Stimulated activated CD4-positive, alpha-beta T cell treated with anti-CD3 and anti-CD28 coated beads, Interleukin-15, amount 100 ng/mL, for 24 hours (primary cell): Measurements from ENCODE around the gene DPP6.
A peak's percentile ranks its signal among the peaks of the same experiment; 100 is the strongest.
"Not testable (repeated sequence)": the region's sequence is repeated elsewhere in the genome, so short reads cannot be mapped to it uniquely, and the experiment has no call there.

Experiments
- DNase-seq: peaks from one replicate; pipeline ENCODE4 v3.0.0-alpha.2; 2020

DPP6 gene

DNA sequence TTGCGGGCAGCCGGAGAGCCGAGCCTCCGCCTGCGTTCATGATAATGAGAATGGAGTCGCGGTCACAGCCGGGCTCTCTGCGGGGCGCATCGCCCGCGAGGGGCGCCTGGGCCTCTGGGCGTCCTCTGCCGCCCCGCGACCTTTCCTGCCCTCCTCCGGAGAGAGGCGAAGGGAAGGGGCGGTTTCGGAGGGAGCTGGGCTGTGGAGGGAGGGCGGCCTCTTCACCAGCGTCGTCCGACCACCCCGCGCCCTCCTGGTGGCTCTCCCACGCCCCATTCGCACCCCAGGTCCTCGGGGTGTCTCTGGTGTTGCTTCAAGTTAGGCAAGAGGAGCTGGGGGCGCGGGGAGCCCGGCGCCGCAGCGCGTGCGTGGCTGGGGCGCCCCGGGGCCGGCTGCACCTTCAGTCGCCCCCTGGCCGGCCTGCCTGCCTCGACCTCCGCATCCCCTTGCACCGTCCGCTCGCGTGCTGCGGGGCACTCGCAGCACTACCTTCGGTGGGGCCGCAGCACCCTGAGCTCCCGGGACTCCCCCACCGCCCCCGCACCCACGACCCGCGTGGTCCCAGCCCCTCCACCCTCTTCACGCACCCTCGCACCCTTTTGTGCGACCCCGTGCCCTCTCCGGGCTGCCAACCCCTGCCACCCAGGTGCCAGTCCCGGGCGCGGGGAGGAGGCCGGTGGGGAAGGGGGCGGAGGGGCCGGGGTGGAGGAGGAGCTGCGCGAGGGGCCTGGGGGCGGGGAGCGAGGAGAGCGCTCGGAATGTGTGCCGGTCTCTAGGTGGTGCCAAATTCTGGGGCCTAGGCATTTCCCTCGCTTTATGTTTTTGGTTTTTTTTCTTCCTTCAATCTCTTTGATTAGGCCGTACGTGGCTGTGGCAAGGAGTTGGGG is at the start of gene DPP6:
TSS of gene DPP6 (plus strand) at position 756 of the 887 bp plus-strand sequence.
- not testable (repeated sequence) for DNase-seq

DNA sequence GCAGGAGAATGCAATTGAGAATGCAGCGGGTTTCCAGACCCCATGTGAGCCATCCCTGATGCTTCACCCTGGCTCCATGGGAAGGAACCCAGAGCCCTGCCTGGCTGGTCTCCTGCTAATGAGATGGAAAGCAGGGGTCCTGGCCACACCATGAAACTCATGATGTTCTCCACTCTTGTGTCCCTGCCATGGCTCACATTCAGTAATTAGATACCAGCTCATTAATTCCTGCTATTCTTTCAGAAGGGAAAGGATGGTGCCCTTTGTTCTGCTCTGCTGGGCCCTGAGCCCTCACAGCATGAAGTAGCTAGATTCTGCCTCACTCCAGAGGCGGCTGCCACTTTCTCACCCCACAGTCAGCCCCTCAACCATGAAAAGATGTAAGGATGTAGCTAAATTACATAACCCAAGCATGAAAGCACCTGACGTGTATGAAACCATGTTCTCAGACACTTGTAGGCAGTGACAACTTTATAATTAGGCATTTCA is 42.7 kb upstream of the DPP6 start:
- not testable (repeated sequence) for DNase-seq

GRCh38 chr7:154010726-154011568 is 41.3 kb upstream of the DPP6 start:
- DNase-seq: not testable (repeated sequence)

GRCh38 chr7:154012800-154013199 is 39.4 kb upstream of the DPP6 start:
- DNase-seq: not testable (repeated sequence)

DNA sequence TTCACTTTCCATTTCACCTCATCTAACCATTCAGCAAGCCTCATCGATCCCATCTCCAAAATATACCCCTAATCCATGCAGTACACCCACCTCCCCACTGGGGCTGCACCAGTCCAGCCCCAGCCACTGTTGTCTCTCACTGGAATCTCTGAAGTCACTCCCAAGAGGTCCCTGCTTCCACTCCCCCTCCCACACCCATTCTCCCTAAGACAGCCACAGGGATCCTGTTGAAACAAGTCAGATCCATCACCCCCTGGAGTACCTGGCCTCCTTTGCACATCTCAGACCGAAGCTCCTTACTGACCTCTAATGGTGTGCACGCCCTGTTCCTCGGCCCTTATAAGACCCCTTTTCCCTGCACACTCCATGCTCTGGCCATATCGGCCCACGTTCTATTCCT is 36.6 kb upstream of the DPP6 start:
- DNase-seq: not testable (repeated sequence)

DNA sequence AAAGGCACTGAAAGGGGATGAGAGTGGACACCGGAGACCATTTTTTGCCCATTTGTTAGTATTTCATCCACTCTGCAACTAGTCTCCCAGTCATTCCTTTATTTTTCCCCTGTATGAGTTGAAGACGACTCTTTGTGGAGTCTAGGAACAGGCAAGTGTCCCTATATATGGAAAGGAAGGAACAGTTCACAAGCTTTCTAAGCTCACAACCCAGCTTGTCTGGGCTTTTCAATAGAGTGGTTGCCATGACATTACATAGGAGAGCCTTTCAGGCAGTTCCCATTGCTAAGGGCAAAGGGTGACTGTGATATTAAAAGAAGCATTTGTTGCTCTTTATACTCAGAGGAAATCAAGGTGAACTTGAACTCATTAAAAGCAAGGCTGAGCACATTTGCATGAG is 33.8 kb upstream of the DPP6 start:
- DNase-seq: not testable (repeated sequence)

GRCh38 chr7:154027805-154028204 is 24.4 kb upstream of the DPP6 start:
- not testable (repeated sequence) for DNase-seq

DNA sequence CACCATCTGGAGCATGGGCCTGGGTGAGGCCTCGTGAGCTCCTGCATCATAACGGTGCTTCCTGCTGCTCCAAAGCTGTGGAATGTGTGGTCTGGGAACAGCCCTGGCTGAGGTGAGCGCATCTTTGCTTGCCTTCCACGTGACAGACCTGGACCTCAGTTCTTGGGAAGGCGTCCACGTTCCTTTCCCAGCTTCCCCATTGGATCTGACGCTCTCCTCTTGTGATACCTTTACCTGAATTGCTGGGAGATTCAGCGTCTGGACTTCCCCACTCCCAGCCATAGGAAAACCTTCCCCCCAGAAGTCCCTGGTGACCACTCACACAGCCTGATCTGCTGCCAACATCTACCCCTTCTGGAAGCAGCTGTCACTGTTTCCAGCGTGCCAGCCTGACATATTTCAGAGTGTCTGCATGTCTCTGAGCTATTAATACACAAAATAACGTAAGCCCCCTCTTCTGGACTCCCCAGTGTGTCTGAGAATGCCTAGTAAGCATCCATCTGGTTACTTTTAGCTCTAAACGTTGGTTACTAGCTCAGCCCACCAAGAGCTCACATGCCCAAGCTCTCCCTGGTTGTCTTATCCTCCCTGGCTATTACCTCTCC is 21.6 kb upstream of the DPP6 start:
- DNase-seq: not testable (repeated sequence)

DNA sequence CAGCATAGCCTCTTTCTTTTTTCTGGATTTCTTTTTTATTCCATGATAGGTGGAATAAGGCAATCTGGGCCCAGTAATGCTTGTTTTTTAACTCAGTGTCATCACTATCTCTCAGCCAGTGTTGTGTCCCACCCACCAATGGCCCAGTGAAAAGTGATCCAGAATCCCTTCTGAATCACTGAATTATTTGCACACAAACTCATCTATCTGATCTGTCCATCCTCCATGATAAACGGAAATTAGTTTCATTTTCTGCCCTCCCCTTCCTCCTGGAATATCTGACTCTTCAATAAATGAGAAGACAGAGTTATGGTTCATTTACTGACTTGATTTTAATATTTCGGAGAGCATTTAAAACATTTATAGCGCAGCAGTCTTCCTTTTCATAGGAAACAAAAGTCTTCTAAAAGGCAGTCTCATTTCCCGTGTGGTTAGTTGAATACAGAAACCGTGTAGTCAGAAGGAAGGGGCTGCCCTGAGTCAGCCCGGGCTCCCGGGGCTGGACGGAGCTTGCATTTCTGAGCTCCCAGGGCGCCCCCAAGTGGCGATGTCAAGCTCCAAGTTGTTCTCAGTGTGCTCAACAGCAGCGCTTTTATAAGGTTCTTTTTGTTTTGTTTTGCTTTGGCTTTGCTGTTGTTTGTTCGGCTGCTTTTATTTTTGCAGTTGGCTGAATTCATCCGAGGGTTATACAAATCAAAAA is 12.6 kb upstream of the DPP6 start:
- DNase-seq: peak; percentile 58

DNA sequence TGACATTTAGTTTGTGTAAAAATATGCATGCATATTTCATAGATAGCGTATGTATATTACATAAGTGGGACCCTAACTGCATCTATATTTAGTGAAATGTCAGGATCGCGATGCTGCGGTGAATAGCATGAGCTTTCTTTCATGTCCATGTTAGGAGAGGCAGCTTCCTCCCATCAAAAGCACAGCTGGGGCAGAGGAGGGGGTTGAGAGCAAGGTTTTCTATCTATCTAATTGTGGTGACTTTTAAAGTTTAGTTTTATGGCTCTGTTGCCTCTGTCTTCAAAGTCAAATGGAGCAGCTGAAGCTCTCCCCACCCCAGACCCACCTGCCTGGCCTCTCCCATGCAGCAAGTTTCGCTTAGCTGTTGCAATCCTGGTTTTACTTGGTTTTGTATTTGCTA is 1.8 kb upstream of the DPP6 start:
- DNase-seq: not testable (repeated sequence)

- DNase-seq: not testable (repeated sequence)
Observed at GRCh38 chr7:154051006-154051642, 1.1 kb upstream of the DPP6 start.

DNA sequence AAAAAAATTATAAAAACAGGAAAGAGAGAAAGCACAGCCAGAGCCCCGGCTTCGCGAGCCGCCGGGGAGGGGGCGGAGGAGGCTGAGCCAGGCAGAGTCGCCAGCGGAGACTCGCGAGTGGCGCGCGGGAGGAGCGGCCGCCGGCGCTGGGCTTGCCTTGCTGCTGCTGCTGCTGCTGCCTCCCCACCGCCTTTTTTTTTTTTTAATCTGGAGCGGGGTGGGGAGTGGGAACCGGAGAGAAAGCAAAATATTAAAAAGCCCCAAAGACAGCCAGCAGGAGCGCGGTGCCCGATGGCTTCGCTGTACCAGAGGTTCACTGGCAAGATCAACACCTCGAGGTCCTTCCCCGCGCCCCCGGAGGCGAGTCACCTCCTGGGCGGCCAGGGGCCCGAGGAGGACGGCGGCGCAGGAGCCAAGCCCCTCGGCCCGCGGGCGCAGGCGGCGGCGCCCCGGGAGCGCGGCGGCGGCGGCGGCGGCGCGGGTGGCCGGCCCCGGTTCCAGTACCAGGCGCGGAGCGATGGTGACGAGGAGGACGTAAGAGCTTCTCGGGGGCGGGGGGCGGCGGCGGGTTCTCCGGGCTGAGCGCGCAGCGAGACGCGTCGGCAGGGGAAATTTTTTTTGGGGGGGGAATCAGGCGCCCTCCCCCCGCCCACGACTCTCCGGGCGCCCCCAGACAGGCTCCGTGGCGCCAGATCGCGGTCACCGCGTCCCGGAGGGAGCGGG is 493 bp downstream of the DPP6 start:
- DNase-seq: not testable (repeated sequence)

GRCh38 chr7:154053466-154054312 is 1.5 kb downstream of the DPP6 start:
- not testable (repeated sequence) for DNase-seq

GRCh38 chr7:154054664-154055063 is 2.5 kb downstream of the DPP6 start:
- DNase-seq: not testable (repeated sequence)

- peak; percentile 19 for DNase-seq
Observed at GRCh38 chr7:154055491-154056106, 3.4 kb downstream of the DPP6 start.

DNA sequence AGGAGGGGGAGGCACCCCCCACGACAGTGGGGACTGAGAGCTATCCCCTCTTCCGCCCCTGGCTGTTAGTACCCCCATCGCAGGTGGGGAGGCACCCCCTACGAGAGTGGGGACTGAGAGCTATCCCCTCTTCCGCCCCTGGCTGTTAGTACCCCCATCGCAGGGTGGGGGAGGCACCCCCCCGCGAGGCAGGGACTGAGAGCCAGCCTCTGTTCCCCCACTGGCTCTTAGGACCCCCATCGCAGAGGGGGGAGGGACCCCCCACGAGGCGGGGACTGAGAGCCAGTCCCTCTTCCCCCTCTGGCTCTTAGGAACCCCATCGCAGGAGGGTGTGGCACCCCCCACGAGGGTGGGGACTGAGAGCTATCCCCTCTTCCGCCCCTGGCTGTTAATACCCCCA is 6.6 kb downstream of the DPP6 start:
- not testable (repeated sequence) for DNase-seq

DNA sequence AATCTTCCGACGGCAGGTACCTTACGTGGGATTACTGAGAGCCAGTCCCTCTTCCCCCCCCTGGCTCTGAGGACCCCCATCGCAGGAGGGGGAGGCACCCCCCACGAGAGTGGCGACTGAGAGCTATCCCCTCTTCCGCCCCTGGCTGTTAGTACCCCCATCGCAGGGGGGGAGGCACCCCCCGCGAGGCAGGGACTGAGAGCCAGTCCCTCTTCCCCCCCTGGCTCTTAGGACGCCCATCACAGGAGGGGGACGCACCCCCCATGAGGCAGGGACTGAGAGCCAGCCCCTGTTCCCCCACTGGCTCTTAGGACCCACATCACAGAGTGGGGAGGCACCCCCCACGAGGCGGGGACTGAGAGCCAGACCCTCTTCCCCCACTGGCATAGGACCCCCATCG is 8.4 kb downstream of the DPP6 start:
- not testable (repeated sequence) for DNase-seq

- not testable (repeated sequence) for DNase-seq
Observed at GRCh38 chr7:154071833-154072232, 19.6 kb downstream of the DPP6 start.

GRCh38 chr7:154072395-154073181 is 20.4 kb downstream of the DPP6 start:
- DNase-seq: not testable (repeated sequence)
